GM23248 (cell line): ENCODE data around the gene WHRN.

Source experiments
- EZH2 ChIP-seq: fragments of 200-600 bp; sonication (generic); IDR thresholded peaks from 2 replicates; pipeline ENCODE4 v1.6.1; 2018; ENCODE audit warnings: antibody characterized with exemption, mild to moderate bottlenecking; ENCODE audit not compliant: insufficient read depth, poor library complexity, severe bottlenecking
- EZH2phosphoT487 ChIP-seq: fragments of 200-600 bp; sonication (generic); IDR thresholded peaks from 2 replicates; pipeline ENCODE4 v1.6.1; 2018; ENCODE audit warnings: antibody characterized with exemption, moderate library complexity, mild to moderate bottlenecking, low read depth; ENCODE audit not compliant: insufficient read depth

- TF ChIP-seq EZH2phosphoT487 (no peak), EZH2 (no peak)
These were observed 104.5 kb downstream of the WHRN start for GRCh38 chr9:114400772-114401171.
